Measurements from ENCODE around the gene RETREG3. TPM values are rescaled to one million over a fixed set of nuclear protein-coding genes. Genes with fewer than 3 reads are reported as not detected.
"Not testable (repeated sequence)": the region's sequence is repeated elsewhere in the genome, so short reads cannot be mapped to it uniquely, and the experiment has no call there.

The RETREG3 gene
- total and polyA plus RNA-seq, 2 experiments from 2014 or later, result 8.0 to 38.2 TPM

DNA sequence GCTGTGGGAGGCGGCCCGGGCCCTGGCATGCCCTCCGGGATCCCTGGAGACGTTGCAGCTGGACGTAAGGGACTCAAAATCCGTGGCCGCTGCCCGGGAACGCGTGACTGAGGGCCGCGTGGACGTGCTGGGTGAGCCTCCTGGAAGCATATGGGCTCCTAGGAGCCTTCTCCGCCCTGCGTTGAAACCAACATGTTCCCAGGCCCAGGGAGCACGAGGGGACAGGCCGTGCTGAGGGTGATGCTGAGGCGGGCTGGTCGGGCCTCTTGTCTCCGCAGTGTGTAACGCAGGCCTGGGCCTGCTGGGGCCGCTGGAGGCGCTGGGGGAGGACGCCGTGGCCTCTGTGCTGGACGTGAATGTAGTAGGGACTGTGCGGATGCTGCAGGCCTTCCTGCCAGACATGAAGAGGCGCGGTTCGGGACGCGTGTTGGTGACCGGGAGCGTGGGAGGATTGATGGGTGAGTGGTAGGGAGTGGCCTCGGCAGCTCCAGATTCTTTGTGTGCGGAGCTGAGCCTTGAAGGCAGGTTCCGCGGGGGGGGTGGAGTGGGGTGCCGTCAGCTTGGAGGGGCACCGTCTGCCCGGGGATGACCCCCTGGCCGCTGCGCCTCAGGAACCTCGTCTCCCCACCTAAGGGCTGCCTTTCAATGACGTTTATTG lies 55.9 kb downstream of the RETREG3 start:
- no peak overlapping the region for H3K27ac Mint-ChIP-seq
- no peaks in the 10 kb centered on the region for H3K9me2 ChIP-seq (ENCODE audit: insufficient read depth)
- no peak overlapping the region for H3K27ac ChIP-seq (ENCODE audit: low read depth)
- ATAC-seq, result peak; percentile 13
- H3K27me3 ChIP-seq (ENCODE audit: insufficient read depth), result 0 out of 2 replicates have a peak, but pooled peaks cover 7% of the 10 kb centered on the region
- H2AFZ ChIP-seq, result no peak overlapping the region
- peak overlapping the region; percentile 87 for H3K4me3 Mint-ChIP-seq
- H3K4me1 ChIP-seq (ENCODE audit: insufficient read depth), result peaks cover 12% of the 10 kb centered on the region
- peak overlapping the region; percentile 92 for H3K4me2 ChIP-seq
- H4K20me1 ChIP-seq (replicated peaks; ENCODE audit: insufficient read depth), result peaks cover 6% of the 10 kb centered on the region; the same call in 1 of the 2 replicates
- H3K36me3 Mint-ChIP-seq (ENCODE audit: low read depth), result no peaks in the 10 kb centered on the region; the same call in 2 of the 3 replicates
- H3F3A ChIP-seq (replicated peaks; ENCODE audit: low read depth), result peaks cover 10% of the 10 kb centered on the region
- H3K9me3 Mint-ChIP-seq, result no peaks in the 10 kb centered on the region
- peaks cover 21% of the 10 kb centered on the region for H3K4me1 Mint-ChIP-seq
- DNase-seq (ENCODE audit: low spot score), result peak; percentile 66
- peaks cover 20% of the 10 kb centered on the region for H3K27me3 Mint-ChIP-seq (ENCODE audit: insufficient read depth, low read depth, poor library complexity)
- 0 out of 2 replicates have a peak, but pooled peaks cover 2% of the 10 kb centered on the region for H3K79me2 ChIP-seq (replicated peaks; ENCODE audit: insufficient read depth)
- no peaks in the 10 kb centered on the region for H3K36me3 ChIP-seq (ENCODE audit: insufficient read depth)
- peak overlapping the region; percentile 93 for H3K4me3 ChIP-seq
- TF ChIP-seq STAT1 (IDR thresholded peaks at IDR 0.05; ENCODE audit: unreplicated experiment) (no peak), NANOG (IDR thresholded peaks at IDR 0.05; ENCODE audit: borderline replicate concordance) (no peak), EZH2 (IDR thresholded peaks at IDR 0.05; ENCODE audit: low read depth, unreplicated experiment) (no peak)
- TF ChIP-seq, protein P1, sequence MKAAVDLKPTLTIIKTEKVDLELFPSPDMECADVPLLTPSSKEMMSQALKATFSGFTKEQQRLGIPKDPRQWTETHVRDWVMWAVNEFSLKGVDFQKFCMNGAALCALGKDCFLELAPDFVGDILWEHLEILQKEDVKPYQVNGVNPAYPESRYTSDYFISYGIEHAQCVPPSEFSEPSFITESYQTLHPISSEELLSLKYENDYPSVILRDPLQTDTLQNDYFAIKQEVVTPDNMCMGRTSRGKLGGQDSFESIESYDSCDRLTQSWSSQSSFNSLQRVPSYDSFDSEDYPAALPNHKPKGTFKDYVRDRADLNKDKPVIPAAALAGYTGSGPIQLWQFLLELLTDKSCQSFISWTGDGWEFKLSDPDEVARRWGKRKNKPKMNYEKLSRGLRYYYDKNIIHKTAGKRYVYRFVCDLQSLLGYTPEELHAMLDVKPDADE (IDR thresholded peaks at IDR 0.05), result no peak
- TF ChIP-seq, protein P2, sequence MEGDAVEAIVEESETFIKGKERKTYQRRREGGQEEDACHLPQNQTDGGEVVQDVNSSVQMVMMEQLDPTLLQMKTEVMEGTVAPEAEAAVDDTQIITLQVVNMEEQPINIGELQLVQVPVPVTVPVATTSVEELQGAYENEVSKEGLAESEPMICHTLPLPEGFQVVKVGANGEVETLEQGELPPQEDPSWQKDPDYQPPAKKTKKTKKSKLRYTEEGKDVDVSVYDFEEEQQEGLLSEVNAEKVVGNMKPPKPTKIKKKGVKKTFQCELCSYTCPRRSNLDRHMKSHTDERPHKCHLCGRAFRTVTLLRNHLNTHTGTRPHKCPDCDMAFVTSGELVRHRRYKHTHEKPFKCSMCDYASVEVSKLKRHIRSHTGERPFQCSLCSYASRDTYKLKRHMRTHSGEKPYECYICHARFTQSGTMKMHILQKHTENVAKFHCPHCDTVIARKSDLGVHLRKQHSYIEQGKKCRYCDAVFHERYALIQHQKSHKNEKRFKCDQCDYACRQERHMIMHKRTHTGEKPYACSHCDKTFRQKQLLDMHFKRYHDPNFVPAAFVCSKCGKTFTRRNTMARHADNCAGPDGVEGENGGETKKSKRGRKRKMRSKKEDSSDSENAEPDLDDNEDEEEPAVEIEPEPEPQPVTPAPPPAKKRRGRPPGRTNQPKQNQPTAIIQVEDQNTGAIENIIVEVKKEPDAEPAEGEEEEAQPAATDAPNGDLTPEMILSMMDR (conservative IDR thresholded peaks at IDR 0.05; ENCODE audit: low read depth in 2 of 2), result peak in 1 of 2 experiments; percentile 26; a peak in 2 of 4 replicates

DNA sequence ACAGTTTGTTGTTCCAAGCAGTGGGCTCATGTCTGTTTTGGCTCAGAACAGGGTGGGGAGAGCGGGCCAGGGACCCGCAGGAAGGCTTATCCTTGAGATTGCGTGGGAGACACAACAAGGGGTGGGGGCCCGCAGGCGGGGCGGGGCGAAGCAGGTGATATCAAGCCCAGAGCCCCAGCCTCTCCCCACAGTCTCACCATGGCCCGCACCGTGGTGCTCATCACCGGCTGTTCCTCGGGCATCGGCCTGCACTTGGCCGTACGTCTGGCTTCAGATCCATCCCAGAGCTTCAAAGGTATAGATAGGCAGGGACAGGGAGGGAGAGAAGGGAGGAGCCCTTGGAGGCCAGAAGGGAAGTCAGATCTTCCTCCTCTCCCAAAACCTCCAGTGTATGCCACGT lies 56.4 kb downstream of the RETREG3 start, which contains the start of gene HSD17B1:
HSD17B1 (plus strand) TSS at position 188 of the 400 bp plus-strand sequence; CDS start at position 199, 11 bp downstream.
- peak within 1 kb of the TSS; percentile 92 for H3K4me2 ChIP-seq
- not testable (repeated sequence) for DNase-seq (ENCODE audit: low spot score); H3K27ac ChIP-seq (ENCODE audit: low read depth); ATAC-seq; H2AFZ ChIP-seq; H3K27me3 ChIP-seq (ENCODE audit: insufficient read depth); H3K9me3 Mint-ChIP-seq; H3K79me2 ChIP-seq (replicated peaks; ENCODE audit: insufficient read depth); H3K36me3 ChIP-seq (ENCODE audit: insufficient read depth); H3F3A ChIP-seq (replicated peaks; ENCODE audit: low read depth); H4K20me1 ChIP-seq (replicated peaks; ENCODE audit: insufficient read depth); H3K27ac Mint-ChIP-seq; H3K9me2 ChIP-seq (ENCODE audit: insufficient read depth); H3K36me3 Mint-ChIP-seq (ENCODE audit: low read depth)
- peak within 1 kb of the TSS; percentile 87 for H3K4me3 Mint-ChIP-seq
- H3K4me1 Mint-ChIP-seq, result peaks cover 21% of the 10 kb centered on the region
- peak within 1 kb of the TSS; percentile 93 for H3K4me3 ChIP-seq
- peaks cover 20% of the 10 kb centered on the region for H3K27me3 Mint-ChIP-seq (ENCODE audit: insufficient read depth, low read depth, poor library complexity)
- H3K4me1 ChIP-seq (ENCODE audit: insufficient read depth), result peaks cover 12% of the 10 kb centered on the region
